HCT116 (cell line): ENCODE data around the gene DENND1A. TPM values are rescaled to one million over a fixed set of nuclear protein-coding genes. Genes with fewer than 3 reads are reported as not detected.

Experiments used
- ATAC-seq: fragments of 200-7000 bp; cut with Tn5 transposase; 2 replicates; pipeline ENCODE4 v1.9.1; 2020; ENCODE audit warnings: mild to moderate bottlenecking, moderate library complexity
- BruUV-seq: library from RNA; stranded (reverse); fragments of 400-500 nt; replicated peaks from 2 replicates; lab custom pipeline; 2021; lab: Mats Ljungman, UMichigan
- CTCF ChIA-PET: fragments of 300-600 bp; sonication (Branson Sonifier 250); formaldehyde crosslinking; loops from one replicate; lab custom pipeline; 2021; ENCODE audit warnings: antibody characterized with exemption; lab: Charles Lee
- POLR2A ChIA-PET: fragments of 300-600, 350-600 bp; sonication (Branson Sonifier 250); formaldehyde crosslinking; loops from one replicate; lab custom pipeline; 2021; ENCODE audit warnings: antibody characterized with exemption; lab: Charles Lee
- RAD21 ChIA-PET, 2 experiments: fragments of 300-600 bp; sonication (Branson Sonifier 250); formaldehyde crosslinking; loops; one replicate each; lab custom pipeline; 2023; ENCODE audit warnings: low total read pairs in 2 of 2; ENCODE audit not compliant: uncharacterized antibody in 2 of 2, unreplicated experiment in 2 of 2, low non-redundant PET in 1 of 2; lab: Charles Lee
- DNase-seq: peaks from one replicate; pipeline ENCODE4 v3.0.0-alpha.2; 2010; ENCODE audit warnings: low read depth, low spot score
- H2AFZ ChIP-seq: fragments of 200-600 bp; shearing (Covaris generic), sonication (generic); 2 replicates; pipeline ENCODE4 v1.6.1; 2017; ENCODE audit warnings: low read depth, mixed run types, mixed read lengths, antibody characterized with exemption, low read length; ENCODE audit not compliant: poor library complexity, severe bottlenecking
- H3K27ac ChIP-seq: 2 replicates; pipeline ENCODE4 v1.5.1; 2012; ENCODE audit warnings: low read depth, low read length
- H3K27me3 ChIP-seq: fragments of 200-600 bp; sonication (generic); 2 replicates; pipeline ENCODE4 v1.6.1; 2016; ENCODE audit warnings: mixed run types, low read length, mixed read lengths; ENCODE audit not compliant: insufficient read depth
- H3K36me3 ChIP-seq, 2 experiments: fragments of 200-500 bp in 1 of 2; fragments of 200-600 bp in 1 of 2; sonication (Bioruptor generic) in 1 of 2; sonication (generic) in 1 of 2; 2 replicates each; pipeline versions ENCODE4 v1.5.1 to v1.6.1; 2014 to 2016; ENCODE audit warnings: low read length in 2 of 2, inconsistent platforms in 1 of 2, mixed read lengths in 1 of 2, mixed run types in 1 of 2; ENCODE audit not compliant: insufficient read depth in 2 of 2, control insufficient read depth in 1 of 2
- H3K4me1 ChIP-seq, 2 experiments: fragments of 200-600 bp in 1 of 2; sonication (generic) in 1 of 2; 2 replicates each; pipeline versions ENCODE4 v1.5.1 to v1.6.1; 2012 to 2017; ENCODE audit warnings: low read length in 2 of 2, inconsistent platforms in 1 of 2, mild to moderate bottlenecking in 1 of 2, mixed read lengths in 1 of 2, mixed run types in 1 of 2, moderate library complexity in 1 of 2; ENCODE audit not compliant: insufficient read depth in 2 of 2, control insufficient read depth in 1 of 2
- H3K4me2 ChIP-seq: fragments of 200-600 bp; sonication (generic); 2 replicates; pipeline ENCODE4 v1.6.1; 2017; ENCODE audit warnings: mixed run types, low read length, mixed read lengths
- H3K4me3 ChIP-seq, 2 experiments: fragments of 200-600 bp in 1 of 2; sonication (generic) in 1 of 2; replicated peaks in 1 of 2; 2 replicates each; pipeline ENCODE4 v1.5.1; 2011 to 2016; ENCODE audit warnings: low read length in 2 of 2, control low read depth in 1 of 2, low read depth in 1 of 2, mild to moderate bottlenecking in 1 of 2, mixed read lengths in 1 of 2, mixed run types in 1 of 2
- H3K79me2 ChIP-seq: fragments of 200-600 bp; sonication (generic); 2 replicates; pipeline ENCODE4 v1.6.1; 2017; ENCODE audit warnings: mild to moderate bottlenecking, mixed run types, low read length, moderate library complexity, mixed read lengths; ENCODE audit not compliant: insufficient read depth
- H3K9ac ChIP-seq: fragments of 200-600 bp; sonication (generic); 2 replicates; pipeline ENCODE4 v1.6.1; 2016; ENCODE audit warnings: low read length, mixed read lengths
- H3K9me2 ChIP-seq: fragments of 200-600 bp; sonication (generic), shearing (Covaris generic); 2 replicates; pipeline ENCODE4 v1.6.1; 2017; ENCODE audit warnings: mixed run types, mild to moderate bottlenecking, moderate library complexity; ENCODE audit not compliant: insufficient read depth
- H3K9me3 ChIP-seq, 2 experiments: fragments of 200-500 bp in 1 of 2; fragments of 200-600 bp in 1 of 2; sonication (Bioruptor generic) in 1 of 2; sonication (generic) in 1 of 2; 2 replicates each; pipeline ENCODE4 v1.6.1; 2014 to 2017; ENCODE audit warnings: low read length in 2 of 2, mixed read lengths in 2 of 2, inconsistent platforms in 1 of 2, low read depth in 1 of 2, mild to moderate bottlenecking in 1 of 2, mixed run types in 1 of 2, moderate library complexity in 1 of 2; ENCODE audit not compliant: control insufficient read depth in 1 of 2, insufficient read depth in 1 of 2
- H4K20me1 ChIP-seq: fragments of 200-600 bp; sonication (generic), shearing (Covaris generic); 2 replicates; pipeline ENCODE4 v1.6.1; 2017; ENCODE audit warnings: mixed run types, mild to moderate bottlenecking, moderate library complexity; ENCODE audit not compliant: insufficient read depth
- CEBPB ChIP-seq: IDR thresholded peaks from 2 replicates; pipeline ENCODE4 v1.6.1; 2012; ENCODE audit warnings: low read depth
- CTCF ChIP-seq, 3 experiments: fragments of 200-600 bp in 1 of 3; sonication (generic) in 1 of 3; IDR thresholded peaks in 2 of 3; conservative IDR thresholded peaks in 1 of 3; 2 replicates each; pipeline ENCODE4 v1.5.1; 2012 to 2017; ENCODE audit warnings: low read depth in 2 of 3, low read length in 2 of 3, antibody characterized with exemption in 1 of 3, borderline replicate concordance in 1 of 3, control low read depth in 1 of 3, mild to moderate bottlenecking in 1 of 3, mixed read lengths in 1 of 3, mixed run types in 1 of 3, moderate library complexity in 1 of 3; ENCODE audit not compliant: insufficient read depth in 1 of 3
- EGR1 ChIP-seq: IDR thresholded peaks from 2 replicates; pipeline ENCODE4 v1.6.1; 2012; ENCODE audit warnings: low read depth
- EZH2phosphoT487 ChIP-seq: fragments of 200-600 bp; IDR thresholded peaks from 2 replicates; pipeline ENCODE4 v1.6.1; 2018; ENCODE audit warnings: antibody characterized with exemption, borderline replicate concordance
- FOSL1 ChIP-seq: IDR thresholded peaks from 2 replicates; pipeline ENCODE4 v1.6.1; 2012; ENCODE audit warnings: low read depth
- MAX ChIP-seq: IDR thresholded peaks from 2 replicates; pipeline ENCODE4 v1.6.1; 2012
- POLR2A ChIP-seq: IDR thresholded peaks from 2 replicates; pipeline ENCODE4 v1.7.0; 2011; ENCODE audit warnings: borderline replicate concordance; ENCODE audit not compliant: insufficient read depth, insufficient read length; ENCODE audit errors: extremely low read depth
- POLR2AphosphoS5 ChIP-seq: IDR thresholded peaks from 2 replicates; pipeline ENCODE4 v1.6.1; 2011; ENCODE audit warnings: mild to moderate bottlenecking, low read depth, low read length, moderate library complexity
- REST ChIP-seq: IDR thresholded peaks from 2 replicates; pipeline ENCODE4 v1.6.1; 2012; ENCODE audit warnings: low read depth
- TCF7L2 ChIP-seq: IDR thresholded peaks from 2 replicates; pipeline ENCODE4 v1.7.0; 2011; ENCODE audit warnings: borderline replicate concordance, inconsistent platforms; ENCODE audit not compliant: insufficient read depth, insufficient read length; ENCODE audit errors: extremely low read depth
- ZBTB33 ChIP-seq: IDR thresholded peaks from 2 replicates; pipeline ENCODE4 v1.6.1; 2011; ENCODE audit warnings: mild to moderate bottlenecking, low read length, moderate library complexity; ENCODE audit not compliant: insufficient replicate concordance; ENCODE audit errors: extremely low read depth
- ZFX ChIP-seq: fragments of 450-650 bp; IDR thresholded peaks from 2 replicates; pipeline ENCODE4 v1.6.1; 2017
- ZNF274 ChIP-seq: fragments of 200-500 bp; sonication (Bioruptor generic); IDR thresholded peaks from 2 replicates; pipeline ENCODE4 v1.6.1; 2014; ENCODE audit warnings: mild to moderate bottlenecking, low read depth, low read length, inconsistent platforms
- intact Hi-C: fragments of 100-400 bp; cut with micrococcal nuclease; formaldehyde crosslinking; loops from 2 replicates; pipeline ENCODE4 v1.10.0; 2022
- total RNA-seq: library from RNA; stranded (reverse); gene quantifications from one replicate; pipeline ENCODE4 v1.2.1, GENCODE V29; 2021; ENCODE audit not compliant: unreplicated experiment

DENND1A gene
- total RNA-seq, 1 experiment from 2014 or later, result 33.0 TPM

- Histone ChIP-seq H3K27me3 (no peaks in the 10 kb centered on the region), H4K20me1 (no peaks in the 10 kb centered on the region), H3K27ac (no peak overlapping the region), H3K36me3 (no peaks in the 10 kb centered on the region), H2AFZ (no peak overlapping the region), H3K9me3 (no peaks in the 10 kb centered on the region), H3K79me2 (no peaks in the 10 kb centered on the region), H3K4me3 (no peak overlapping the region), H3K4me1 (no peaks in the 10 kb centered on the region), H3K9ac (no peak overlapping the region), H3K9me2 (no peaks in the 10 kb centered on the region), H3K4me2 (no peak overlapping the region)
- ChIA-PET POLR2A (no interaction called here), RAD21 (no interaction called here), CTCF (no interaction called here)
- no peak for TF ChIP-seq EGR1
- TF ChIP-seq REST, result no peak
- TF ChIP-seq CEBPB, result no peak
- TF ChIP-seq POLR2A, result no peak
- TF ChIP-seq POLR2AphosphoS5, result no peak
- TF ChIP-seq MAX, result no peak
- no peak for TF ChIP-seq TCF7L2
- TF ChIP-seq FOSL1, result no peak
- TF ChIP-seq ZBTB33, result no peak
- TF ChIP-seq CTCF (IDR thresholded peaks at IDR 0.05 in 2 of 3, conservative IDR thresholded peaks at IDR 0.05 in 1 of 3; ENCODE audit: borderline replicate concordance in 1 of 3, insufficient read depth in 1 of 3, low read depth in 2 of 3, low read length in 2 of 3), result no peak
- no peak for TF ChIP-seq ZFX
- TF ChIP-seq EZH2phosphoT487, result no peak
- no peak for TF ChIP-seq ZNF274
- ATAC-seq (no peak), DNase-seq (no peak)
- no TSS peak for BruUV-seq
- intact Hi-C loops, result loop anchor here (10.0 kb wide), 1 partner anchor 766 kb away; no protein-coding TSS in a partner anchor
Measured at GRCh38 chr9:123548741-123549545, 381.0 kb downstream of the DENND1A start.
